ENCODE data around the gene ARHGAP19. TPM values are rescaled to one million over a fixed set of nuclear protein-coding genes. Genes with fewer than 3 reads are reported as not detected.

Gene ARHGAP19
- total and polyA plus RNA-seq, 2 experiments from 2014 or later = 2.7 to 8.7 TPM

DNA sequence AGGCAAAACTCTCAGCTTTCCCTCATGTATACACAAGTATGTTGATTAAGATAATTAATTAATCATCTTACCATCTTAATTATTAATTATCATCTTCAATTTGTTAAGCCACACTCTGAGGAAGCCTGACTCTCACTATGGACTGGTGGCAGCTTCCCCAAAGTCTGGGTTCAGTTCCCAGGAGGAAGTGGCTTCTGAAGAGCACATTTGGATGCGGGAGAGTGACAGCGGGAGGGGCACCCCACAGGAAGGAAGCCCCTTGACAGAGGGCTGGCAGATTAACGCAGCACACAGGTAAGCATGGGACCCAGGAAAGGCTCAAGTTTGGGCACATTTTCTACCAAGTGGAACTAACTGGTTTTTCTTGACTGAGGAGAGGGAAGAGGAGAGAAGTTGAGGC, 93.3 kb downstream of the ARHGAP19 start:
- Histone ChIP-seq H4K20me1 (ENCODE audit: insufficient read depth, poor library complexity, severe bottlenecking) (no peaks in the 10 kb centered on the region), H3K27me3 (peaks cover 32% of the 10 kb centered on the region), H3K27ac (no peak overlapping the region), H2AFZ (no peak overlapping the region), H3K9me2 (replicated peaks; ENCODE audit: insufficient read depth) (no peaks in the 10 kb centered on the region), H3K4me1 (ENCODE audit: insufficient read depth) (no peaks in the 10 kb centered on the region), H3K4me2 (no peak overlapping the region), H3K36me3 (replicated peaks; ENCODE audit: insufficient read depth, low read depth) (no peaks in the 10 kb centered on the region), H3K79me2 (no peaks in the 10 kb centered on the region), H3K9me3 (ENCODE audit: low read depth) (no peaks in the 10 kb centered on the region), H3K4me3 (no peak overlapping the region)
- WGBS (ENCODE audit: low lambda C conversion rate, missing lambda C conversion rate) = 80% methylated on average over 3 of the region's 3 CpGs
- no peak for DNase-seq (ENCODE audit: low spot score)
- TF ChIP-seq, protein P1, sequence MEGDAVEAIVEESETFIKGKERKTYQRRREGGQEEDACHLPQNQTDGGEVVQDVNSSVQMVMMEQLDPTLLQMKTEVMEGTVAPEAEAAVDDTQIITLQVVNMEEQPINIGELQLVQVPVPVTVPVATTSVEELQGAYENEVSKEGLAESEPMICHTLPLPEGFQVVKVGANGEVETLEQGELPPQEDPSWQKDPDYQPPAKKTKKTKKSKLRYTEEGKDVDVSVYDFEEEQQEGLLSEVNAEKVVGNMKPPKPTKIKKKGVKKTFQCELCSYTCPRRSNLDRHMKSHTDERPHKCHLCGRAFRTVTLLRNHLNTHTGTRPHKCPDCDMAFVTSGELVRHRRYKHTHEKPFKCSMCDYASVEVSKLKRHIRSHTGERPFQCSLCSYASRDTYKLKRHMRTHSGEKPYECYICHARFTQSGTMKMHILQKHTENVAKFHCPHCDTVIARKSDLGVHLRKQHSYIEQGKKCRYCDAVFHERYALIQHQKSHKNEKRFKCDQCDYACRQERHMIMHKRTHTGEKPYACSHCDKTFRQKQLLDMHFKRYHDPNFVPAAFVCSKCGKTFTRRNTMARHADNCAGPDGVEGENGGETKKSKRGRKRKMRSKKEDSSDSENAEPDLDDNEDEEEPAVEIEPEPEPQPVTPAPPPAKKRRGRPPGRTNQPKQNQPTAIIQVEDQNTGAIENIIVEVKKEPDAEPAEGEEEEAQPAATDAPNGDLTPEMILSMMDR (IDR thresholded peaks at IDR 0.05; ENCODE audit: poor library complexity) = no peak
- TF ChIP-seq EZH2 (IDR thresholded peaks at IDR 0.05; ENCODE audit: borderline replicate concordance) (no peak), EZH2phosphoT487 (IDR thresholded peaks at IDR 0.05; ENCODE audit: low read depth, severe bottlenecking, unreplicated experiment) (no peak)

DNA sequence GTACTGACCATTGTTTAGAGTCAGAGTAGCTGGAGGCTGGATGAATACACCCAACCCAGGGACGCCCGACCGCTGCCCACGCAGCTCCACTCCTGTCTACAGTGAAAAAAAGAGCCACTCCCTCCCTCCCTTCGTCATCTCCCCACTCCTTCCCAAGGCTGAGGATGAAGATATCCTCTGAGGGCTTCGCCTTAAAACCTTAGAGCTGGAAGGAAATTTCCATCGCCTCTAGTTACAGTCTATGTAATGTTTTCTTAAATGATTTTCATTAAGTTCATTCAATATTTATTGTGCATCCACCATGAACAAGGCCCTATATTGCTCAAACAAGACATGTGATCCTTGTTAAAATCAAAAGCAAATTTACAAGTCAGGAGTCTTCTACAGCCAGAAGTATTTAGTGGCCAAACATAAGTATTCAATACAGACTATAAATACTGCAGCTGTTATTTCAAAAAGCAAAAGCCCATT, 95.4 kb downstream of the ARHGAP19 start:
- DNase-seq (ENCODE audit: low spot score) = no peak
- no peaks in the 10 kb centered on the region for H3K36me3 ChIP-seq (replicated peaks; ENCODE audit: insufficient read depth, low read depth)
- no peak overlapping the region for H3K4me2 ChIP-seq
- no peaks in the 10 kb centered on the region for H3K9me3 ChIP-seq (ENCODE audit: low read depth)
- H3K4me3 ChIP-seq = no peak overlapping the region
- H3K79me2 ChIP-seq = no peaks in the 10 kb centered on the region
- H3K4me1 ChIP-seq (ENCODE audit: insufficient read depth) = no peaks in the 10 kb centered on the region
- WGBS (ENCODE audit: low lambda C conversion rate, missing lambda C conversion rate) = 38% methylated on average over 7 of the region's 7 CpGs
- H4K20me1 ChIP-seq (ENCODE audit: insufficient read depth, poor library complexity, severe bottlenecking) = no peaks in the 10 kb centered on the region
- TF ChIP-seq EZH2 (IDR thresholded peaks at IDR 0.05; ENCODE audit: borderline replicate concordance) (no peak), EZH2phosphoT487 (IDR thresholded peaks at IDR 0.05; ENCODE audit: low read depth, severe bottlenecking, unreplicated experiment) (no peak)
- TF ChIP-seq, protein P1 (IDR thresholded peaks at IDR 0.05; ENCODE audit: poor library complexity) = no peak
- no peak overlapping the region for H3K27ac ChIP-seq
- H3K27me3 ChIP-seq = peaks cover 32% of the 10 kb centered on the region
- no peaks in the 10 kb centered on the region for H3K9me2 ChIP-seq (replicated peaks; ENCODE audit: insufficient read depth)
- H2AFZ ChIP-seq = no peak overlapping the region

DNA sequence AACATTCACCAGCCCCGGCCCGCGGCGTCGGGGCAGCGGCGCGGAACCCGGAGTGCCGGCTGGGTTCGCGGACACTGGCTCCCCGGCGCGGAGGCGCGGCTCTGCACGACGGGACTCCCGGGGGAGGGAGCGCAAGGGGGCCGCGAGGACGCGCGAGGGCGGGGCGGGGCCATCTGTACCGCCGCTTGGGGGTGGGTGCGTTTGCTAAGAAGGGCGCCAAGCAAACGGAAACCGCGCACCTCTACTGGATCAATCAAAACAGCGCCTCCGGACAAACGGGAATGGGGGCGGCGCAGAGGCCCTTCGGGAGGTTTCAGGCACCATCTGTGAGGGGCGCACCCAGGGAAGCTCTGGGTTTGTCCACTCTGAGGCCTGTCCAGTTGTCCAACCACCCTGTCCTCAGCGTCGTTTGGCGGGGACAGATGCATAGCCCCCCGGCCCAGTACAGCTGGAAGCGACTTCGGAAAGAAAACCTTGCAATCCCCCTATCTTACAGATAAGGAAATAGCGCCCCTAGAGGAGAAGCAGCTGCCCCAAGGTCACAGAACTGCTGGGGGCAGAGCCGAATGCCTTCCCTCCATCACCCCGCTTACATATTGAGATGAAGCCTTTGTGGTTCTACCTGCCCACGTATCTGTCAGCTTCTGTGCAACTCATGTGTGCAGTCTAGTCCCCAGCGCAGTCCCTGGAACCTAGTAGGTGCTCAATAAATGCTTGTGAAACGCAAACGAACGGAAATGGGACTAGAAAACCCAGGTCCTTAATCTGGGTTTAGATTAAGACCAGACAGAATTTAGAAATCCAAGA, 96.0 kb downstream of the ARHGAP19 start:
- no peaks in the 10 kb centered on the region for H3K9me2 ChIP-seq (replicated peaks; ENCODE audit: insufficient read depth)
- no peaks in the 10 kb centered on the region for H3K9me3 ChIP-seq (ENCODE audit: low read depth)
- peak overlapping the region; percentile 97 for H3K4me2 ChIP-seq
- no peaks in the 10 kb centered on the region for H3K79me2 ChIP-seq
- DNase-seq (ENCODE audit: low spot score) = peak; percentile 86
- no peaks in the 10 kb centered on the region for H3K36me3 ChIP-seq (replicated peaks; ENCODE audit: insufficient read depth, low read depth)
- no peak overlapping the region for H3K27ac ChIP-seq
- 4% methylated on average over 46 of the region's 56 CpGs for WGBS (ENCODE audit: low lambda C conversion rate, missing lambda C conversion rate)
- H3K4me1 ChIP-seq (ENCODE audit: insufficient read depth) = no peaks in the 10 kb centered on the region
- peak overlapping the region; percentile 82 for H2AFZ ChIP-seq
- H3K4me3 ChIP-seq = peak overlapping the region; percentile 51
- TF ChIP-seq EZH2phosphoT487 (IDR thresholded peaks at IDR 0.05; ENCODE audit: low read depth, severe bottlenecking, unreplicated experiment) = no peak
- TF ChIP-seq, protein P1 (IDR thresholded peaks at IDR 0.05; ENCODE audit: poor library complexity) = peak; percentile 64
- no peaks in the 10 kb centered on the region for H4K20me1 ChIP-seq (ENCODE audit: insufficient read depth, poor library complexity, severe bottlenecking)
- H3K27me3 ChIP-seq = peaks cover 32% of the 10 kb centered on the region
